Ascending aorta (tissue), 2 donors: ENCODE results near the gene BSX. TPM values are rescaled to one million over a fixed set of nuclear protein-coding genes. Genes with fewer than 3 reads are reported as not detected.

Source experiments
- DNase-seq, 2 donors: peaks; one replicate each; pipeline ENCODE4 v3.0.0-alpha.2; 2019; ENCODE audit warnings: low spot score in 2 of 2
- H3K27ac ChIP-seq, 2 donors: fragments of 200-600 bp; sonication (generic); one replicate each; pipeline ENCODE4 v1.5.1; 2016 to 2017; ENCODE audit warnings: mild to moderate bottlenecking in 1 of 2
- H3K27me3 ChIP-seq: fragments of 200-600 bp; sonication (generic); one replicate; pipeline ENCODE4 v1.5.1; 2017
- H3K36me3 ChIP-seq, 2 donors: fragments of 200-600 bp; sonication (generic); one replicate each; pipeline ENCODE4 v1.5.1; 2016
- H3K4me1 ChIP-seq, 2 donors: fragments of 200-600 bp; sonication (generic); one replicate each; pipeline ENCODE4 v1.5.1; 2016 to 2017; ENCODE audit warnings: mild to moderate bottlenecking in 1 of 2
- H3K4me3 ChIP-seq, 2 donors: fragments of 200-600 bp; sonication (generic); one replicate each; pipeline ENCODE4 v1.5.1; 2016 to 2017; ENCODE audit warnings: mild to moderate bottlenecking in 1 of 2
- H3K9me3 ChIP-seq, 2 donors: fragments of 200-600 bp; sonication (generic); one replicate each; pipeline ENCODE4 v1.5.1; 2016
- intact Hi-C: fragments of 100-400 bp; cut with DNase I; formaldehyde crosslinking; loops from one replicate; pipeline ENCODE4 v1.15.1; 2023
- total RNA-seq: library from RNA; depleted of rRNA; stranded (reverse); fragments of >200 nt; gene quantifications from one replicate; pipeline ENCODE4 v1.1.0, GENCODE V29; 2016
- TF ChIP-seq, protein P1 (sequence below), 3 experiments: fragments of 200-600 bp in 2 of 3; fragments of 450-650 bp in 1 of 3; sonication (generic) in 2 of 3; IDR thresholded peaks; one replicate each; pipeline ENCODE4 v1.5.1; 2016 to 2019; ENCODE audit warnings: antibody characterized with exemption in 3 of 3, mild to moderate bottlenecking in 1 of 3, moderate library complexity in 1 of 3

BSX gene
- total RNA-seq, 1 donor from 2014 or later = not detected

DNA sequence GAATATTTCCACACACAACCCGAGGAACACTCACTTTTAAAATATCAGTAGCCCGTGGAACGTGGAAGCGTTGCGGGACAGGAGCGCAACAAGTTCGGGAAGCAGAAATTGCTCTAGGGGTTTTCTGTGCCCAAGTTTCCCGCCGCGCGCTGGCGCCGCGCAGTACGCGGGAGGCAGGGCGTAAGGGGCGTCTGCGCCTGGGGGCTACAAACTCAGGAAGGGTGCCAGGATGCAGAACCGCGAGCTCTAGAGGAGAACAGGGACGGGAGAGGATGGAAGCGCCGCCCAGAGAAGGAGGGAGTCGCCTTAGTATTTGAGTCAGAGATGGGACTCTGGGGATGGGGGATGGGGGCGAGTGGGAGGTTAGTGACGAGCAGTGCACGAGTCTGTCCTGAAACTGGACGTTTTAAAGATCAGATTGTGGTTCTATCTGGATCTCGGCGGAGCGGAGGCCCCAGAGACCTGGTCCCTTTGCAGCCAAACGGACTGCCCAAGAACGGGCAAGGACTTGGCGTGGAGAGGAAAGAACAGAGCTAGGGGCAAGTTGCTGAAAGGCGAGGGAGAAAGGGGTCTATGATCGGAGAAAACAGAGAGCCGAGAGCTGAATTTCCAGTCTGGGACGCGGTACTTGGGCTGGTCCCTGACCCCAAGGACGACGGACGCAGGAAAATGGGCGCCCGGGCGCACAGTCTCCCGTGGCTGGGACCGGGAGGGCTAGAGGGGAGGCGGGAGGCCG is 4.7 kb downstream of the BSX start:
- H3K27me3 ChIP-seq = peaks cover 38% of the 10 kb centered on the region
- DNase-seq = no peak
- H3K36me3 ChIP-seq = no peaks in the 10 kb centered on the region
- peak overlapping the region; percentile 26 to 30 for H3K4me3 ChIP-seq
- no peaks in the 10 kb centered on the region for H3K9me3 ChIP-seq
- intact Hi-C loops = no loop called here
- no peak overlapping the region for H3K27ac ChIP-seq
- H3K4me1 ChIP-seq = peaks cover 0 to 2% of the 10 kb centered on the region in 2 donors
- TF ChIP-seq, protein P1, sequence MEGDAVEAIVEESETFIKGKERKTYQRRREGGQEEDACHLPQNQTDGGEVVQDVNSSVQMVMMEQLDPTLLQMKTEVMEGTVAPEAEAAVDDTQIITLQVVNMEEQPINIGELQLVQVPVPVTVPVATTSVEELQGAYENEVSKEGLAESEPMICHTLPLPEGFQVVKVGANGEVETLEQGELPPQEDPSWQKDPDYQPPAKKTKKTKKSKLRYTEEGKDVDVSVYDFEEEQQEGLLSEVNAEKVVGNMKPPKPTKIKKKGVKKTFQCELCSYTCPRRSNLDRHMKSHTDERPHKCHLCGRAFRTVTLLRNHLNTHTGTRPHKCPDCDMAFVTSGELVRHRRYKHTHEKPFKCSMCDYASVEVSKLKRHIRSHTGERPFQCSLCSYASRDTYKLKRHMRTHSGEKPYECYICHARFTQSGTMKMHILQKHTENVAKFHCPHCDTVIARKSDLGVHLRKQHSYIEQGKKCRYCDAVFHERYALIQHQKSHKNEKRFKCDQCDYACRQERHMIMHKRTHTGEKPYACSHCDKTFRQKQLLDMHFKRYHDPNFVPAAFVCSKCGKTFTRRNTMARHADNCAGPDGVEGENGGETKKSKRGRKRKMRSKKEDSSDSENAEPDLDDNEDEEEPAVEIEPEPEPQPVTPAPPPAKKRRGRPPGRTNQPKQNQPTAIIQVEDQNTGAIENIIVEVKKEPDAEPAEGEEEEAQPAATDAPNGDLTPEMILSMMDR (IDR thresholded peaks at IDR 0.05) = no peak

DNA sequence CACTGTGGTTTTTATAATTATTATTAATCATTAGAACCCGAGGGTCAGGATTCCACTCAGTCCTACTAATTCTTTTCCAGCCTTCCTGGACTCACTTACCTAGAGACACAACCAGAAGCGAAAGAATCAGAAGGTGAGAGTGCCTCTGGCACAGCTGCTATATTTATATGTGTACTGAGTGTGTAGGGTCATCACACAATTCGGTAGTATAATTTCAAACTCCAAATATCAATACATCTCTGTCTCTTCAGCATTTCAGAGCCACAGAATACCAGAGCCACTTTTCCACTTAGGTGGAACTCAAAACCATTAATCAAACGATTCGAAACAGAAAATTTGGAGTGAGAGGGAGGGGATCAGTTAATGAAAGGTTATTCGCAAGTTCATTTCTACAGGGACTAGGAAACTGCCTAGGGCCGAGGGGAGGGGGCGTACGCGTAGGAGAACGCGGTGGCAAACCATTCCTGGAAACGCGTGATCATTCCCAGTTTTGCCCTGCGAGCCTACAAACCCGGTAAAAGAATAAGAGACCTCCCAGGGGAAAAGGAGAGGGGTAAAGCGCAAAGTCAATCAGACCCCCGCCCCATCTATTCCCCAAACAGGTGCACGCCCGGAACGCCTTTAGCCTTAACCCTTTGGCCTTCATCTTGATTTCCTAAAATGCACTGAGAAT is 5.4 kb downstream of the BSX start:
- H3K27ac ChIP-seq = no peak overlapping the region
- peaks cover 33% of the 10 kb centered on the region for H3K27me3 ChIP-seq
- no peak for DNase-seq
- H3K4me3 ChIP-seq = no peak overlapping the region
- H3K36me3 ChIP-seq = no peaks in the 10 kb centered on the region
- peaks cover 0 to 2% of the 10 kb centered on the region in 2 donors for H3K4me1 ChIP-seq
- TF ChIP-seq, protein P1 (IDR thresholded peaks at IDR 0.05) = no peak
- intact Hi-C loops = no loop called here
- H3K9me3 ChIP-seq = no peaks in the 10 kb centered on the region

GRCh38 chr11:122963961-122964360 is 17.7 kb downstream of the BSX start:
- H3K9me3 ChIP-seq = no peaks in the 10 kb centered on the region
- no peaks in the 10 kb centered on the region for H3K36me3 ChIP-seq
- H3K27ac ChIP-seq = no peak overlapping the region
- H3K4me3 ChIP-seq = no peak overlapping the region
- no peaks in the 10 kb centered on the region for H3K27me3 ChIP-seq
- intact Hi-C loops = no loop called here
- TF ChIP-seq, protein P1 (IDR thresholded peaks at IDR 0.05) = no peak
- DNase-seq = no peak
- no peaks in the 10 kb centered on the region for H3K4me1 ChIP-seq

DNA sequence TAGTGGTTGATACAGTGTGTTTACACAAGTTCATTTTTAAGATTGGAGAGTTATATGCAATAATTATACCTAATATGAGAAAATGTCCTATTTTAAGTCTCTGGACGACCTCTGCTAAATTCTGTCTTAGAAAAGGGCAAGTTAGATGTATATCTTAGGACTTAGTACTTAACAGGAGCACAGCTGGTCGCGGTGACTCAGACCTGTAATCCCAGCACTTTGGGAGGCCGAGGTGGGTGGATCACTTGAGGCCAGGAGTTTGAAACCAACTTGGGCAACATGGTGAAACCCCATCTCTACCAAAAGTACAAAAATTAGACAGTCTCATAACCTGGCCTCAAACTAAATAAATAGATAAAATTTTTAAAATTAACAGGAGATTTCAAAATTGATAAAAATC is 27.2 kb downstream of the BSX start:
- H3K9me3 ChIP-seq = no peaks in the 10 kb centered on the region
- H3K4me3 ChIP-seq = no peak overlapping the region
- H3K27me3 ChIP-seq = no peaks in the 10 kb centered on the region
- H3K36me3 ChIP-seq = no peaks in the 10 kb centered on the region
- intact Hi-C loops = no loop called here
- H3K27ac ChIP-seq = no peak overlapping the region
- TF ChIP-seq, protein P1 (IDR thresholded peaks at IDR 0.05) = no peak
- no peak for DNase-seq
- H3K4me1 ChIP-seq = no peaks in the 10 kb centered on the region

GRCh38 chr11:122951211-122951610 is 30.4 kb downstream of the BSX start:
- Histone ChIP-seq H3K27ac (no peak overlapping the region), H3K36me3 (peaks cover 4 to 11% of the 10 kb centered on the region in 2 donors), H3K9me3 (no peaks in the 10 kb centered on the region), H3K4me3 (no peak overlapping the region), H3K27me3 (no peaks in the 10 kb centered on the region), H3K4me1 (no peaks in the 10 kb centered on the region)
- DNase-seq = no peak
- intact Hi-C loops = no loop called here
- TF ChIP-seq, protein P1 (IDR thresholded peaks at IDR 0.05) = no peak
